NCI-H2107 treated with DMSO at 0.1 percent for 48 hours (cell line): ENCODE measurements around the gene LBX2.
A peak's percentile ranks its signal among the peaks of the same experiment; 100 is the strongest.
"Not testable (repeated sequence)": the region's sequence is repeated elsewhere in the genome, so short reads cannot be mapped to it uniquely, and the experiment has no call there.

ENCODE experiments used
- DNase-seq: peaks from one replicate; lab custom pipeline; 2025; ENCODE audit not compliant: unreplicated experiment; lab: John Stamatoyannopoulos, UW

Gene LBX2

DNA sequence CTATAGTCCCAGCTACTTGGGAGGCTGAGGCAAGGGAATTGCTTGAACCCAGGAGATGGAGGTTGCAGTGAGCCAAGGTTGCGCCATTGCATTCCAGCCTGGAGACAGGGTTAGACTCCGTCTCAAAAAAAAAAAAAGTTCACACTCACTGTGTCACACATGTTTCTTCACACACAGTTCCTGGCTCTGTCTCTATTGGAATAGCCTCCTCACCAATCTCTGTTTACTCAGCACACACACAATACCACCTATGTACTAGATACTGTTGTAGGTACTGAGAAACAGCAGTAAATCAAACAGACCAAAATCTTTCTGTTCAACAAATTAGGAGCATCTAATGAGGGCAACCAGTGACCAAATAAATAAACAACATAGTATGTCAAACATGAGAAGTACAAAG, 13.3 kb downstream of the LBX2 start:
- DNase-seq, result no peak

DNA sequence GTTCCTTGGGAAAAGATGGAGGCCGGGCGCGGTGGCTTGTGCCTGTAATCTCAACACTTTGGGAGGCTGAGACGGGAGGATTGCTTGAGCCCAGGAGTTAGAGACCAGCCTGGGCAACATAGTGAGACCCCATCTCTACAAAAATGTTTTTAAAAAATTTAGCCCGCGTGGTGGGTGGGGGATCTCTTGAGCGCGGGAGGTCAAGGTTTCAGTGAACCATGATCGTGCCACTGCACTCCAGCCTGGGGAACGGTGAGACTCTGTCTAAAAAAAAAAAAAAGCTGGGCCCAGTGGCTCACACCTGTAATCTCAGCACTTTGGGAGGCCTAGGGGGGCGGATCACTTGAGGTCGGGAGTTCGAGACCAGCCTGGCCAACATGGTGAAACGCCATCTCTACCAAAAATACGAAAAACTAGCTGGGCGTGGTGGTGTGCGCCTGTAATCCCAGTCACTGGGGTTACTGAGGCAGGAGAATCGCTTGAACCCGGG, 15.7 kb downstream of the LBX2 start:
- DNase-seq, result not testable (repeated sequence)

DNA sequence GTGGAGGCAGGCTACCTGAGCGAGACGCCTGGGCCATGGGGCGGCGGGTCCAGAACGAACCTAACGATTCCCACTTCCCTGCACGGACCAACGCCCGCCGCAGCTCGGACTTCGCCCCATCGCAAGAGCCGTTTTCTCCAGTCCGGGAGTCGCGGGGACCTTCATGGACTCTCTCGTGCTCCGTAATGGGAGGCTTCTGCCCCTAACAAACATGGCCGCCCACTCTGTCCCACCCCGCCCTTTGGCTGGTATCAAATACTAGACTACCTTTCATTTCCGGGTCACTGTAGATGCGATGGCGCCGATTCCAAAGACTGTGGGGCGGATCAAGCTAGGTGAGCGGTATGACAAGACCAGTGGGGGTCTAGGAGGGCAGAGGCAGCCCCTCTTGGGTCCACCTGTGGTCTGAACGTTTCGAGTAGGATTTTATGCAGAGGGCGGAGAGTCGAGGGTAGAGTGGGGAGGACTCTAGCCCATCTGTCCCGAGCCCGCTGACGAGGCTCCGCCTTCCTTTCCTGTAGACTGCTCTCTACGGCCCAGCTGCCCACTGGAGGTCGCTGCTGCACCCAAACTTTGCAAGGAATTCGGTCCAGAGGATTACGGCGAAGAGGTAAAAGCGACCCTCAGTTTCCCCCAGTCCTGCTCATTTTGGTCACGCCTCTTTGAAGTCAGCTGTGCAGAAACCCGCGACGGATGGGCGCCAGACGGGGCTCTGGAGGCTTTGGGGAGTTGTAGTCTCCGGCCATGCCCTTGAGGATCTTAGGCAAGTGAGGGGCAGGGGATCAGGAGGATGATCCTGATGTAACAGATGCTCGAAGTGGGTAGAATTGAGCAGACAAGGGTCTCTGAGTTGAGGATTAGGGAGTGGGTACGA, 16.4 kb downstream of the LBX2 start, which contains the start of the genes CCDC142 and TTC31:
Gene CCDC142, minus strand, starts transcription at position 198 of the 874 bp plus-strand sequence. Its CDS starts 161 bp downstream, at position 37.
Gene TTC31, plus strand, starts transcription at position 281 of the 874 bp plus-strand sequence. Its CDS starts 15 bp downstream, at position 296.
- DNase-seq, result peak; percentile 97

GRCh38 chr2:74481961-74482800, 17.2 kb downstream of the LBX2 start:
- DNase-seq, result no peak

DNA sequence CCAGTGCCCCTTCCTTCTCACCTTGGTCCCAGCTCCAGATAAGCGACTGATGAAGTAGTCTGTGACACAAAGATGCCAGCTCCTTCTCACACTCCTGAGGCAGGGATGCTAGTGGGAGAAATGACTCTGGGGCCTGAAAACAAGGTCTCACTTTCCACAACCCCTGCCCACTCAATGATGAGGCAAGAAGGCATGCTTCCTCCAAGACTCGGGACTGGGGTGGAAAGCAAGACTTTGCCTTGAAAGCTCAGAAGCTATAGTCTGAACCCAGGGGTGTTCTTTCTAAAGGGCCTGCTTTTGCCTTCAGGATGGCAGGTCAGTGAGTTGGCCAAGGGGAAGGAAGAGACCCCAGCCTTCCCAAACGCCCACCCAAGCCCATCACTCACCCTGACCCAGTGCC, 18.0 kb downstream of the LBX2 start:
- DNase-seq, result no peak

GRCh38 chr2:74474899-74475298, 24.5 kb downstream of the LBX2 start:
- DNase-seq, result no peak

DNA sequence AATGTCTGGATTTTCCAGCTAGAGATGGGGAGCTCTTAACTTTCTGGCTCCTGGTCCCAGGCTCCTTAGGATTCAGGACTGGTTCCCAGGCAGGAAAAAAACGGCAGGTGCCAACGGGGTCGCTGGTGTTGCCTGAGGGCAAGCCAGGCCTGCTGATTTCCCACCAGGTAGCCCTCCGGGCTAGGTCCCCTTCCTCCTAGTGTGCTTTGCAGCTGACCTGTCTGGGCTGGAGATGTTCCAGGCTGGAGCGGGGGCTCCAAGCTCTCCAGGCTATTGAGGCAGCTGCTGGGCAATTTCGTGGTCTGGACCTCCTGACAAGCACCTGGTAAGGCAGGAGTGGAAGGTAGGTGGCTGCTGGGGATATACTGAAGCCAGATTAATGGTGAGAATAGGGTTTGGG, 24.9 kb downstream of the LBX2 start:
- DNase-seq, result no peak

DNA sequence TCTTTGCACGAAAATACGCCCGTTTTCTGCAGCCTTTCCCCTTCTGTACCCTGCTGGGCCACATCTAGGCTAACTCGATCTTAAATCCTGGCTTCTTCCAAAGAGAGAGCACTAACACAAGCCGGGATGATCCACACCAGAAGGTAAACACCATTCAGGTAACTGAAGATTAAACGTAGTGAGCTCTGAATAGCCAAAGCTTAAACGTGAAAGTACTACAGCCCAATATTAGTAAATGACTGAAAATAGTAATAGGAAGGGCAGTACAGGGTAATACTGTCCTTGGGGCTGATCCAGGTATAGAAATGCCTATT, 26.5 kb downstream of the LBX2 start:
- DNase-seq, result no peak

DNA sequence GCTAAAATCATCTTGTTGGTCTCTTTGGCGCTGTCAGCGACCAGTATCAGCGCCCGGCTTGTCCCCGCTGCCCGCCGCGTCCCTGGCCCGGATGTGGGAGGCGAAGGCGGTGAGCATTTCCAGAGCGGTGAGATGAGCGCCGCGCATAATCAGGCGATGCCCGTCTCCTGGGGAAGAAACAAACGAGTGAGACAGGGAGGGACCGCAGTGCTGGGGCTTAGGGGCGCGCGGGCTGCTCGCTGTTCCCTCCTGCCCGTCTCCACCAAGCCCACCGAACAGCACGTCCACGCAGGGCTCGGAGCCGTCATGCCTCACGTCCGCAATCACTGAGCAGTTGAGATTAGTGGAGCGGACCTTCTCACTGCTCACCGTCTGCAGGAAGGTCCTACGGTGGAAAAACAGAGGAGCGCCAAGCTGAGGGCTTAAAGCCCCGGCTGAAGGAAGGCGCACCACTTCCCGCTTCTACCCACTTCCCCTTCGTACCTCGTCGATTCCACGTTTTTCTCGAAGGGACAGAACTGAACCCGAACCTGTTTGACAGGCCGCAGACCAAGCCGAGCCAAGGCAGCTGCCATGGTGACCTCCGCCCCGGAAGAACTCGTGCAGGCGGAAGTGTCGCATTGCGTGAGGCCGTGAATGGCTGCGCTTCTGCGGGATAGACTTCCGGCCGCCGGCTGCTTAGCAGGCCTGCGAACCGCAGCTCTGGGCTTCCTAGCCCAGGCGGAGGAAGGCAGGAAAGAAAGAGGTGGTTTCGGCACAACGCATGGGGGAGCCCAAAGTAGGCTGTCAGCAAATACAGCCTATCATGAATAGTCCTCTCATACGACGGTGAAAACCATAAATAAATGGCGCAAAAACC, 27.1 kb downstream of the LBX2 start, which contains the start of gene MRPL53:
Gene MRPL53, minus strand, starts transcription at position 595 of the 859 bp plus-strand sequence. Its CDS starts 20 bp downstream, at position 575.
- peak; percentile 60 for DNase-seq

GRCh38 chr2:74471332-74472065, 27.9 kb downstream of the LBX2 start:
- DNase-seq, result no peak

DNA sequence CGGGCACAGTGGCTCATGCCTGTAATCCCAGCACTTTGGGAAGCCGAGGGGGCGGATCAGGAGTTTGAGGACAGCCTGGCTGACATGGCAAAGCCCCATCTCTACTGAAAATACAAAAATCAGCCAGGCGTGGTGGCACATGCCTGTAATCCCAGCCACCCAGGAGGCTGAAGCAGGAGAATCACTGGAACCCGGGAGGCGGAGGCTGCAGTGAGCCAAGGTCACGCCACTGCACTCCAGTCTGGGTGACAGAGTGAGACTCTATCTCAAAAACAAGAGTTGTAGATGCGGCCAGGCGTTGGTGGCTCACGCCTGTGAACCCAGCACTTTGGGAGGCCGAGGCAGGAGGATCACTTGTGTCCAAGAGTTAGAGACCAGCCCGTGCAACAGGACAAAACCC, 28.7 kb downstream of the LBX2 start:
- not testable (repeated sequence) for DNase-seq

GRCh38 chr2:74464406-74464805, 35.0 kb downstream of the LBX2 start:
- DNase-seq, result no peak

DNA sequence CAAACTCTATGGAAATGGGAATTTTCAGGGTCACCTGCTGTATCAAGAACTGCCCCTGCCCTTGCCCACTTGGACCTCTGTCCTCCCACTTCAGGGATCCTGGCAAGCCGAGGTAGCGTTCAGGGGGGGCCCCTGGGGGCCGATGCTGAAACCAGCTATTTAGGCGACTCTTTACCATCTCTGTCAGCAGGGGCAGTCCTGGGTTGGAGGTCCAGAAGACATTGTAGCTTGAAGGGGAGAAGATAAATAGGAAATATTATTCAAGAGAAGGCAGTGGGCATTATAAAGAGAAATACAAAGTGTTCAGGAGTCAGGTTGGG, 36.7 kb downstream of the LBX2 start:
- no peak for DNase-seq

DNA sequence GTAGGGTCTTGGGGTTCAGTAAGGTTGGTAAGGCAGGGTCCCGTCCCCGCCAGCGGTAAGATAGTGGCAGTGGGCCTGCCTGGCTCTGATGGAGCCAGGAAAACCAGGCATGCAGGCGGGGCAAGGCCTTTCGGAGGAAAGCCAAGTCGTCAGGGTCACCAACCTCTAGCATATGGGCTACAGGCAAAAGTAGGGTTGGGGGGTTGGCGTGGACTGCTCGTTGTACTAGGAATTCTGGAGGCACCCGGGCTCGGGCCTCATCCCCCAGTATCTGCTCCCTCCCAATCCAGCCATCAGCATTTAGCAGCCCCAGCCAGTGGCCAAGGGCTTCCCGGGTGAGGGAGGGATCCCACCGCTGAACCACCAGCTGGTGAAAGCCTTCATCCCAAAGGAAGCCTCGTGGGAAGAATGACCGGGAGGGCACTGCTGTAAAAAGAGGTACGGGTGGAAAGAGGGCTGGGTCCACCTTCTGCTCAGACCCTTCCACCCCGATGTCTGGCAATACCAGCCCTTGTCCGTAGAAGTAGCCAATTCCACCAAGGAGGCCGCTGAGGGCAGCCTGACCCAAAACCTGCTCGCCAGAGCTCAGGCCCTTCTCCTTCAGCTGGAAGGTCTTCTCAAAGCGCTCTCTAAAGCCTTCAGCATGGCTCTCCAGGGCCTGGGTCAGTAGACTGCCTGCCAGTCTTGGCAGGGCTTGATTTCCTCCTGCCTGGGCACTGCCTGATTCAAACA, 37.2 kb downstream of the LBX2 start:
- no peak for DNase-seq

DNA sequence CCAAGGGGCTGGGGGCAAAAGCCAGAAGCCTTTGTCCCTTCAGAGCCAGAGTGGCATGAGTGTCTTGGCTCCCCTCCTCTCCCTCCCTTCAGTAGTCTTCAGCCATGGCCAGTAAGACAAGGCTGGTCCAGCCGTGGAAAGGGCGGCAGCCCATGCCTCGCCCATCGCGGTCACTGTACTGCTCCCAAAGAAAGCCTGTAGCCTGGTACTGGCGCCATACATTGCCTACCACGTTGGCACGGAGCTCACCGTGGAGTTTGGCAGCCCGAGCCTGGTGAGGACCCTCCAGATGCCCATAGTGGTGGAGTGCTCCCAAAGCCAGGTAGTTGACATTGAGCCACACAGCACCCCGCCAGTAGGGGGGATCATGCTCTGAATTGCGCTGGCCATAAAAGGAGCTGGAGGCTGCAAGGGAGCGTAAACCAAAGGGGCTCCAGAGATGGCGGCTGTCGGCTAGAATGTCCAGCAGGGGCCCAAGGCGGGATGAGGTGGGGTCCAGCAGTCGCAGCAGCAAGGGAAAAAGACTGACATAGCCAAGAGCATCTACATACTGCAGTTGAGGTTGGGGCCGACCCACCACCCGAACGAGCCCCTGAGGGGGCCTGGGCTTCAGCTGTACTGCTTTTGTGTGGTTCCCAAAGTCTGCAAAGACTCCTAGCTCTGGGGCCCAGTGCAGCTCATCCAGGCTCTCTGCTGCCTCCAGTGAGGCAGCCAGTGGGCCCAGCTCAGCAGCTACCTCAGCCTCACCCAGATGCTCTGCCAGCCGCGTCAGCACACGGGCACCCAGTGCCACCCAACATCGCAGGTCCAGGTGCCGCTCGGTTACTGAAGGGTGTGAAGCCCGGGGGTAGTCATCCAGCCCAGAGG, 38.0 kb downstream of the LBX2 start:
- DNase-seq, result no peak

DNA sequence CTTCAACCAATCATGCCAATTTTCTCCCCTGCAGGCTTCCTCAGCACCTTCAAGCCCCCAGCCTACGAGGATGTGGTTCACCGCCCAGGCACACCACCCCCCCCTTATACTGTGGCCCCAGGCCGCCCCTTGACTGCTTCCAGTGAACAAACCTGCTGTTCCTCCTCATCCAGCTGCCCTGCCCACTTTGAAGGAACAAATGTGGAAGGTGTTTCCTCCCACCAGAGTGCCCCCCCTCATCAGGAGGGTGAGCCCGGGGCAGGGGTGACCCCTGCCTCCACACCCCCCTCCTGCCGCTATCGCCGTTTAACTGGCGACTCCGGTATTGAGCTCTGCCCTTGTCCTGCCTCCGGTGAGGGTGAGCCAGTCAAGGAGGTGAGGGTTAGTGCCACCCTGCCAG, 39.2 kb downstream of the LBX2 start:
- DNase-seq, result not testable (repeated sequence)

- DNase-seq, result not testable (repeated sequence)
Observed at GRCh38 chr2:74459503-74460118, 39.8 kb downstream of the LBX2 start.

DNA sequence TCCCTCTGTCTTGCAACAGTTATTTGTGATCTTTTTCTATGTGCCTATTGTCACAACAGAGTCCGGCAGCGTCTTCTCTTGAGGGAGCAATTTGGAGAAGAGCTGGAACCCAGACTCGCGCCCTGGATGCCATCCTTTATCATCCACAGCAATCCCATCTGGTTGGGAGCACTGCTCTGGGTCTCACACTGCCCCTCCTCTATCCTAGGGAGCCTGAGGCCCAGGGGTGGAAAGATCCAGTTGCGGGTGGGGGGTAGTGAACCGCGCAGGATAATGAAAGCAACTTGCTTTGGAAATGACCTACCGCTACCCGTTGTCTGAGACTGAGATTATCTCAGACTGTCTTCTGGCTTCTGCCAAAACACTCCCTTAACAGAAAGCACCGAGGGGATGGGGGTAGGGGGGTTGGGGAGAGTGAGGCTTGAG, 40.5 kb downstream of the LBX2 start:
- no peak for DNase-seq
